IPS-15b (cell line): ENCODE measurements around the gene VAV2.

Experiments used
- H3K27me3 ChIP-seq: one replicate; pipeline ENCODE4 v1.6.1; 2013; ENCODE audit warnings: low read length; ENCODE audit not compliant: control insufficient read depth, insufficient read depth
- H3K36me3 ChIP-seq: one replicate; pipeline ENCODE4 v1.6.1; 2013; ENCODE audit warnings: low read length; ENCODE audit not compliant: control insufficient read depth, insufficient read depth
- H3K4me1 ChIP-seq: one replicate; pipeline ENCODE4 v1.6.1; 2013; ENCODE audit warnings: mild to moderate bottlenecking, low read length; ENCODE audit not compliant: control insufficient read depth, insufficient read depth
- H3K4me3 ChIP-seq: one replicate; pipeline ENCODE4 v1.5.1; 2013; ENCODE audit warnings: low read depth, low read length
- H3K9ac ChIP-seq: one replicate; pipeline ENCODE4 v1.6.1; 2013; ENCODE audit warnings: low read depth, mild to moderate bottlenecking, low read length
- H3K9me3 ChIP-seq: one replicate; pipeline ENCODE4 v1.6.1; 2013; ENCODE audit warnings: mild to moderate bottlenecking, low read length; ENCODE audit not compliant: control insufficient read depth, insufficient read depth

VAV2 gene

GRCh38 chr9:134002796-134003195 lies 10.7 kb upstream of the VAV2 start:
- no peaks in the 10 kb centered on the region for H3K27me3 ChIP-seq
- no peaks in the 10 kb centered on the region for H3K9me3 ChIP-seq
- H3K36me3 ChIP-seq: no peaks in the 10 kb centered on the region
- H3K4me3 ChIP-seq: no peak overlapping the region
- no peaks in the 10 kb centered on the region for H3K4me1 ChIP-seq
- no peak overlapping the region for H3K9ac ChIP-seq

- Histone ChIP-seq H3K27me3 (no peaks in the 10 kb centered on the region), H3K4me3 (no peak overlapping the region), H3K9me3 (no peaks in the 10 kb centered on the region), H3K9ac (no peak overlapping the region), H3K36me3 (no peaks in the 10 kb centered on the region), H3K4me1 (no peaks in the 10 kb centered on the region)
Measured at GRCh38 chr9:133999851-134000265, 7.7 kb upstream of the VAV2 start.

GRCh38 chr9:133998915-133999595 lies 6.9 kb upstream of the VAV2 start:
- H3K36me3 ChIP-seq: no peaks in the 10 kb centered on the region
- no peaks in the 10 kb centered on the region for H3K27me3 ChIP-seq
- no peak overlapping the region for H3K4me3 ChIP-seq
- H3K4me1 ChIP-seq: no peaks in the 10 kb centered on the region
- no peaks in the 10 kb centered on the region for H3K9me3 ChIP-seq
- H3K9ac ChIP-seq: no peak overlapping the region

DNA sequence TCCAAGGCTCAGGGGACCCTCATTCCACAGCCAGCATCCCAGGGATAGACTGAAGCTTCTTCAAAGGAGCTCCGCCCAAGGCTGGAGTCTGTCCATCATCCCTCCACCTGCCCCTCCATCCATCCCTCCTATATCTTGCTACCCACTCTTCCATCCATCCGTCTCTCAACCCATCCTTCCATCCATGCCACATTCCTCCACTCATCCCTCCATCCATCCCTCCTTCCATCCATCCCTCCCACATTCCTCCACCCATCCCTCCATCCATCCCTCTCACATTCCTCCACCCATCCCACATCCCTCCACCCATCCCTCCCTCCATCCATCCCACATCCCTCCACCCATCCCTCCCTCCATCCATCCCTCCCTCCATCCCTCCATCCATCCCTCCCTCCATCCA lies 5.5 kb upstream of the VAV2 start:
- Histone ChIP-seq H3K9me3 (no peaks in the 10 kb centered on the region), H3K4me3 (no peak overlapping the region), H3K27me3 (no peaks in the 10 kb centered on the region), H3K9ac (no peak overlapping the region), H3K4me1 (no peaks in the 10 kb centered on the region), H3K36me3 (no peaks in the 10 kb centered on the region)

DNA sequence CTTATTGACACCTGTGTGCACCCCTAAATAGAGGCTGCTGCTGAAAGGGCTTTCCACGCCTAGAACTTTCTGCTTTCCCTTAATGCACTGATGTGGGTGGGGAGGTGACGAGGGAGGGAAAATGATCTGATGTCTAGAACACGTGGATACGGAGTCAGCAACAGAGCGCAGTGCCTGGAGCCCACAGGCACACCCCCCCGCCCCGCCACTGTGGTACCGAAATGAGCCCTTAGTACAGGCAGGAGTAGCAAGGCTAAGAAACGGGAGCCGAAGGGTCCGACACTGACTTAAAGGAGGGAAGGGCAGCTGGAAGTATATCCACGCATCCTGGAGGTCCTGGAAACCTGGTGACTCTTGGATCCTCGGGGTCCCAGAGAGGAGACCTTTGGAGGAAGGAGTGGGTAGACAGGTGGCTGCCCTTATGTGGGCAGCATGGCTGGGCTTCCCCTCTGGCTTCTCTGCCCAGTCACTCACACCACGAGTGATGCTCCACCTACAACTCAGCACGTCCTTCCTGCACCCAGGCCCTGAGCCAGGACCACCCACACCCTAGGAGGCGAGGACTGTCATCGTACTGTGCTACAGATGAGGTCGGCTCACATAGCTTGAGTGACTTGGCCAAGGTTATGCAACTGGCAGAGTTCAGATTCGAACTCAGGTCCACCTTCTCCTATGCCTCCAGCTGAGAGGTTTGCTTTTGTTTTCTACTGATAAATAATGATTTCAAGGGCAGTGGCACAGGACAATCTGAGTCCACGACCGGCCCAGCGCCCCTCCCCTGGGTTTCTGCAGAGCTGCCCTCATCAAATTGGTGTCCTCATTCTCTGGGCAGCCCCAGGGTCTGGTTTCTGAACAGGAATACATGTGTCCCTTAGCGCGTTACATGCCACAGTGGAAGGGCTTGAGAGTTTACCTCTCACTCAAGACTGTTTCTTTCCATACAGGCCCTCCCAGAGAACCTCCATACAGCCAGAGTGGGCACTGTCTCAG lies 4.7 kb upstream of the VAV2 start:
- H3K9ac ChIP-seq: no peak overlapping the region
- H3K27me3 ChIP-seq: no peaks in the 10 kb centered on the region
- no peak overlapping the region for H3K4me3 ChIP-seq
- H3K36me3 ChIP-seq: no peaks in the 10 kb centered on the region
- H3K4me1 ChIP-seq: no peaks in the 10 kb centered on the region
- no peaks in the 10 kb centered on the region for H3K9me3 ChIP-seq

GRCh38 chr9:133995012-133995896 lies 3.1 kb upstream of the VAV2 start:
- H3K27me3 ChIP-seq: no peaks in the 10 kb centered on the region
- H3K4me1 ChIP-seq: no peaks in the 10 kb centered on the region
- no peaks in the 10 kb centered on the region for H3K36me3 ChIP-seq
- no peak overlapping the region for H3K9ac ChIP-seq
- H3K4me3 ChIP-seq: no peak overlapping the region
- no peaks in the 10 kb centered on the region for H3K9me3 ChIP-seq

- no peak overlapping the region for H3K4me3 ChIP-seq
- H3K4me1 ChIP-seq: no peaks in the 10 kb centered on the region
- no peaks in the 10 kb centered on the region for H3K9me3 ChIP-seq
- no peaks in the 10 kb centered on the region for H3K27me3 ChIP-seq
- H3K9ac ChIP-seq: no peak overlapping the region
- no peaks in the 10 kb centered on the region for H3K36me3 ChIP-seq
Measured at GRCh38 chr9:133994353-133995011, 2.4 kb upstream of the VAV2 start.

DNA sequence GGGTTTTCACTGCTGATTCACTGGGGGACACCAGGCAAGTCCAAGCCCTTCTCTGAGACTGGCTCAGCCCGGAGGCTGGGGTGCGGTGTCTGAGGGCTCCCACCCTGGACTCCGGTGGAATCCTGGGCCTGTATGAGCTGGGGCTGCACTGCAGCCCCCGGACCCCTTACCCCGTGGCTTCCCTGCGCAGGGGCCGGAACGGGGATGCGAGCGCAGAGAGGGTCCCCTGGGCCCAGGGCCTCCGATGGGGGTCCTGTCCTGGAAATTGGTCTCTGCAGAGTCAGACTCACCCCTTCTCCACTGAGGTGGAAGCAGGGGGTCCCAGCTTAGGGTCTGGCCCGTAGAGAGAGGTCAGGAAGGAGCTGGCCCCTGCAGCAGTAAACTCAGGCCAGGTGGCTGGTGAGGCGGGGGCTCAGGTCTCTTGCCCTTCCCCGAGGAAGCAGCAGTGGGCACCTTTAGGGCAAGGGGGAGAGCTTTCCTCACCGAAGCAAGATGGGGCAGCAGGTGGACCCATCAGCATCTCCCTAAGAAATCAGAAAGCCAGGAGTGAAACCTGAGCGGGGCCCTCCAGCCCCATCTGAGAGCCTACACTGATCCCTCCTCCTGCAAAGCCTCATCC lies 1.6 kb upstream of the VAV2 start:
- Histone ChIP-seq H3K9me3 (no peaks in the 10 kb centered on the region), H3K4me1 (no peaks in the 10 kb centered on the region), H3K9ac (no peak overlapping the region), H3K36me3 (no peaks in the 10 kb centered on the region), H3K4me3 (peak overlapping the region; percentile 64), H3K27me3 (no peaks in the 10 kb centered on the region)

DNA sequence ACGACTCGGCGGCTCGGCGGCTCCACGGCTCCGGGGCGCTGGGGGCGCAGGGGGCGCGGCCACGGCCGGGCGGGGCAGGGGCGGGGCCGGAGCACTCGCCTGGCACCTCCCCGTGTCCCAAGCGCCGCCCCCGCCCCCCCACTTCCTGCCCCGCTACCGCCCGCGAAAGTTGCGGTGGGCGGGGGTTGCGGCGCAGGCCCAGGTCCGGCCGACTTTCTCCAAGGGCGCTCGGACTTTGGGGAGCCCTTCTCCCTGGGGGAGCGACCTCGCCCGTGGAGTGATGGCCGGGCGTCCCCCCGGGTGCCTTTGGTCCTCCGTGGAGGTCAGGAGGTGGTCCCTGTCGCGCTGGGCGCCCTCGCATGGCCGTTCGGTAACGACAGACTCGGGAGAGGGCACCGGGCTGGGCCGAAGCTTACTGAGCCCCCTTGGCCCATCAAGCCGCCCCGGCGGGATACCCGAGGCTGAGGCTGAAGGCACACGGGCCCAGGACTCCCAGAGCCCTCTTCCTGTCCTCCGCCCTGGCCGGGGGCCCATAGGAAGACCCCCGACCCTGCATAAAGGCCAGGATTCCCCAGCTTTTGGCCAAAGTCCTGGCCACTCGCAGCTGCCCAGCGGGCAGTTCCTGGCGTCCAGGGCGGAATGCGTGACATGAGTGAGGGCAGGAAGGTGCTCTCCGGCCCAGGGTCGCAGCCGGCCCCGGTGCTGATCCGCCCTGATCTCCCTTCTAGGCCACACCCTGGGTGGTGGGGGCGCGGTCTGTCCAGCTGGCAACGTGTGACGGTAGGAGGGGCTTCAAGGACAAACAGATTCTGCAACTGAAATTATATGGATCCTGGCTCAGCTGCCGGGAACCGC lies 883 bp upstream of the VAV2 start:
- Histone ChIP-seq H3K4me3 (peak overlapping the region; percentile 76), H3K4me1 (peaks cover 2% of the 10 kb centered on the region), H3K27me3 (no peaks in the 10 kb centered on the region), H3K9me3 (no peaks in the 10 kb centered on the region), H3K9ac (peak overlapping the region; percentile 14), H3K36me3 (no peaks in the 10 kb centered on the region)

DNA sequence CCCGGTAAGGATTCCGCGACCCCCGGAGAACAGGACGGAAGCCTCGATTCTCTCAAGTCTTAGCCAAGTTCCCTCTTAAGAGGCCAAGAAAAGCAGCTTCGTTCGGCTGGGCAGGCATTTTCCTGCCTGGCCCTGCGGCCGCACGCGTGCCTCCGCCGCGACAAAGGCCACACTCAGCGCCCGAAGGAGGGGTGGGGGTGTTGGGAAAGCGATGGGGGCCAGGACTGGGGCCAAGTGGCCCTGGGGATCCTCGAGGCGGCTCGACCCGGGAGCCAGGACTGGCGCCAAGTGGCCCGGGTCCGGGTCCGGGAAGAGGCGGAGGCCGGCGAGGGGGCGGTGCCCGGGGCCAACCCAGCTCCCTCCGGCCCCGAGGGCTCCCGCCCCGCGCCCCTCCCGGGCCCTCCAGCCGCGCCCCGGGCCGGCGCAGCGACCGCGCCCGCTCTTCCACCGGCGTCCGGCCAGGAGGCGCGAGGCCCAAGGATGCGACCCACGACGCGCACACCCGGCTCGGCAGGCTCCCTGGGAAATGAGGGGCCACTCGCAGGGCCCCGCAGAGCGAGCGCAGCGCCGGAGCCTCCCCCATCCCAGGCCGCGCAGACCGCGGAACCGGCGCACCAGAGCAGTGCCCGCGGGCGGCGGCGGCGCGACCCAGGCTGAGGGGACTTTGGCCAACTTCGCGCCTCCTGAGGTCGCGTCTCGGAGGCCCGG lies 756 bp downstream of the VAV2 start:
- H3K4me3 ChIP-seq: peak overlapping the region; percentile 76
- peaks cover 2% of the 10 kb centered on the region for H3K4me1 ChIP-seq
- H3K9me3 ChIP-seq: no peaks in the 10 kb centered on the region
- no peaks in the 10 kb centered on the region for H3K27me3 ChIP-seq
- H3K9ac ChIP-seq: peak overlapping the region; percentile 16
- no peaks in the 10 kb centered on the region for H3K36me3 ChIP-seq
